ENCODE results near the gene CPED1. TPM values are rescaled to one million over a fixed set of nuclear protein-coding genes. Genes with fewer than 3 reads are reported as not detected.
"Not testable (repeated sequence)": the region's sequence is repeated elsewhere in the genome, so short reads cannot be mapped to it uniquely, and the experiment has no call there.

The CPED1 gene
- total RNA-seq, 2 donors from 2014 or later = not detected

GRCh38 chr7:120997882-120998474 lies 9.5 kb downstream of the CPED1 start:
- Mint-ChIP-seq H3K27me3 (peaks cover 14% of the 10 kb centered on the region), H3K36me3 (ENCODE audit: low read depth) (no peaks in the 10 kb centered on the region), H3K9me3 (no peaks in the 10 kb centered on the region), H3K27ac (no peak overlapping the region), H3K4me3 (no peak overlapping the region), H3K4me1 (peaks cover 13% of the 10 kb centered on the region)
- ATAC-seq (replicated peaks) = no peak

GRCh38 chr7:120998520-120998919 lies 10.0 kb downstream of the CPED1 start:
- H3K9me3 Mint-ChIP-seq = no peaks in the 10 kb centered on the region
- H3K27me3 Mint-ChIP-seq = peaks cover 14% of the 10 kb centered on the region
- no peak overlapping the region for H3K4me3 Mint-ChIP-seq
- H3K4me1 Mint-ChIP-seq = peaks cover 13% of the 10 kb centered on the region
- H3K27ac Mint-ChIP-seq = no peak overlapping the region
- ATAC-seq (replicated peaks) = no peak
- H3K36me3 Mint-ChIP-seq (ENCODE audit: low read depth) = no peaks in the 10 kb centered on the region

GRCh38 chr7:120998996-120999565 lies 10.6 kb downstream of the CPED1 start:
- Mint-ChIP-seq H3K27ac (no peak overlapping the region), H3K9me3 (no peaks in the 10 kb centered on the region), H3K27me3 (peaks cover 15% of the 10 kb centered on the region), H3K36me3 (ENCODE audit: low read depth) (no peaks in the 10 kb centered on the region), H3K4me1 (peaks cover 13% of the 10 kb centered on the region), H3K4me3 (no peak overlapping the region)
- ATAC-seq (replicated peaks) = no peak

GRCh38 chr7:121000081-121000983 lies 11.8 kb downstream of the CPED1 start:
- ATAC-seq (replicated peaks) = no peak
- H3K4me1 Mint-ChIP-seq = peaks cover 13% of the 10 kb centered on the region
- peaks cover 18% of the 10 kb centered on the region for H3K27me3 Mint-ChIP-seq
- H3K36me3 Mint-ChIP-seq (ENCODE audit: low read depth) = no peaks in the 10 kb centered on the region
- H3K9me3 Mint-ChIP-seq = no peaks in the 10 kb centered on the region
- no peak overlapping the region for H3K4me3 Mint-ChIP-seq
- no peak overlapping the region for H3K27ac Mint-ChIP-seq

- peaks cover 8% of the 10 kb centered on the region for H3K4me1 Mint-ChIP-seq
- H3K27me3 Mint-ChIP-seq = peaks cover 16% of the 10 kb centered on the region
- H3K4me3 Mint-ChIP-seq = no peak overlapping the region
- no peaks in the 10 kb centered on the region for H3K36me3 Mint-ChIP-seq (ENCODE audit: low read depth)
- no peak for ATAC-seq (replicated peaks)
- no peak overlapping the region for H3K27ac Mint-ChIP-seq
- no peaks in the 10 kb centered on the region for H3K9me3 Mint-ChIP-seq
Observed at GRCh38 chr7:121001234-121001906, 12.9 kb downstream of the CPED1 start.

GRCh38 chr7:121002048-121002756 lies 13.7 kb downstream of the CPED1 start:
- H3K27me3 Mint-ChIP-seq = peaks cover 17% of the 10 kb centered on the region
- no peak overlapping the region for H3K4me3 Mint-ChIP-seq
- no peak overlapping the region for H3K27ac Mint-ChIP-seq
- H3K4me1 Mint-ChIP-seq = no peaks in the 10 kb centered on the region
- ATAC-seq (replicated peaks) = no peak
- no peaks in the 10 kb centered on the region for H3K9me3 Mint-ChIP-seq
- no peaks in the 10 kb centered on the region for H3K36me3 Mint-ChIP-seq (ENCODE audit: low read depth)

- H3K9me3 Mint-ChIP-seq = no peaks in the 10 kb centered on the region
- no peak overlapping the region for H3K4me3 Mint-ChIP-seq
- no peak overlapping the region for H3K27ac Mint-ChIP-seq
- no peaks in the 10 kb centered on the region for H3K36me3 Mint-ChIP-seq (ENCODE audit: low read depth)
- ATAC-seq (replicated peaks) = no peak
- H3K4me1 Mint-ChIP-seq = no peaks in the 10 kb centered on the region
- H3K27me3 Mint-ChIP-seq = peaks cover 22% of the 10 kb centered on the region
Observed at GRCh38 chr7:121002757-121003200, 14.3 kb downstream of the CPED1 start.

- Mint-ChIP-seq H3K4me1 (no peaks in the 10 kb centered on the region), H3K4me3 (no peak overlapping the region), H3K36me3 (ENCODE audit: low read depth) (no peaks in the 10 kb centered on the region), H3K27ac (no peak overlapping the region), H3K9me3 (no peaks in the 10 kb centered on the region), H3K27me3 (peaks cover 31% of the 10 kb centered on the region)
- no peak for ATAC-seq (replicated peaks)
Observed at GRCh38 chr7:121003986-121004685, 15.6 kb downstream of the CPED1 start.

- not testable (repeated sequence) for H3K4me3 Mint-ChIP-seq; H3K9me3 Mint-ChIP-seq; H3K27ac Mint-ChIP-seq; H3K4me1 Mint-ChIP-seq; ATAC-seq (replicated peaks); H3K36me3 Mint-ChIP-seq (ENCODE audit: low read depth)
- peaks cover 31% of the 10 kb centered on the region for H3K27me3 Mint-ChIP-seq
Observed at GRCh38 chr7:121005058-121005457, 16.5 kb downstream of the CPED1 start.

GRCh38 chr7:121005996-121006584 lies 17.6 kb downstream of the CPED1 start:
- no peak for ATAC-seq (replicated peaks)
- Mint-ChIP-seq H3K4me1 (no peaks in the 10 kb centered on the region), H3K27me3 (peaks cover 31% of the 10 kb centered on the region), H3K4me3 (no peak overlapping the region), H3K36me3 (ENCODE audit: low read depth) (no peaks in the 10 kb centered on the region), H3K9me3 (no peaks in the 10 kb centered on the region), H3K27ac (no peak overlapping the region)

GRCh38 chr7:121006711-121007315 lies 18.3 kb downstream of the CPED1 start:
- Mint-ChIP-seq H3K4me3 (no peak overlapping the region), H3K9me3 (no peaks in the 10 kb centered on the region), H3K27me3 (peaks cover 31% of the 10 kb centered on the region), H3K36me3 (ENCODE audit: low read depth) (no peaks in the 10 kb centered on the region), H3K27ac (no peak overlapping the region), H3K4me1 (no peaks in the 10 kb centered on the region)
- ATAC-seq (replicated peaks) = no peak

GRCh38 chr7:121008816-121009215 lies 20.3 kb downstream of the CPED1 start:
- Mint-ChIP-seq H3K9me3 (no peaks in the 10 kb centered on the region), H3K4me1 (no peaks in the 10 kb centered on the region), H3K27ac (no peak overlapping the region), H3K4me3 (no peak overlapping the region), H3K36me3 (ENCODE audit: low read depth) (no peaks in the 10 kb centered on the region), H3K27me3 (peaks cover 28% of the 10 kb centered on the region)
- ATAC-seq (replicated peaks) = no peak

GRCh38 chr7:121011401-121011800 lies 22.9 kb downstream of the CPED1 start:
- Mint-ChIP-seq H3K27me3 (peaks cover 19% of the 10 kb centered on the region), H3K36me3 (ENCODE audit: low read depth) (no peaks in the 10 kb centered on the region), H3K4me1 (no peaks in the 10 kb centered on the region), H3K27ac (no peak overlapping the region), H3K4me3 (no peak overlapping the region), H3K9me3 (no peaks in the 10 kb centered on the region)
- no peak for ATAC-seq (replicated peaks)
